Activated CD4-positive, alpha-beta memory T cell treated with anti-CD3 and anti-CD28 coated beads, Interleukin-2, amount 10 ng/mL, durations not matched to agents 7 days and 5 days (primary cell): ENCODE data around the gene SHCBP1L. TPM values are rescaled to one million over a fixed set of nuclear protein-coding genes. Genes with fewer than 3 reads are reported as not detected.
"Not testable (repeated sequence)": the region's sequence is repeated elsewhere in the genome, so short reads cannot be mapped to it uniquely, and the experiment has no call there.

Source experiments
- CTCF ChIA-PET: fragments of 350-600 bp; sonication (Branson Sonifier 250); formaldehyde crosslinking; loops from one replicate; lab custom pipeline; 2021; ENCODE audit warnings: antibody characterized with exemption, inconsistent platforms; lab: Charles Lee
- POLR2A ChIA-PET: fragments of 350-600 bp; sonication (Branson Sonifier 250); formaldehyde crosslinking; loops from one replicate; lab custom pipeline; 2021; ENCODE audit warnings: antibody characterized with exemption; lab: Charles Lee
- DNase-seq: peaks from one replicate; pipeline ENCODE4 v3.0.0-alpha.2; 2020
- H3K27ac Mint-ChIP-seq: one replicate; pipeline ENCODE4 v1.8.0; 2021; ENCODE audit warnings: mild to moderate bottlenecking, mixed read lengths
- H3K27me3 Mint-ChIP-seq: one replicate; pipeline ENCODE4 v1.8.0; 2021; ENCODE audit warnings: mixed read lengths
- H3K36me3 Mint-ChIP-seq: one replicate; pipeline ENCODE4 v1.8.0; 2021; ENCODE audit warnings: low read depth, mixed read lengths
- H3K4me1 Mint-ChIP-seq: one replicate; pipeline ENCODE4 v1.8.0; 2021; ENCODE audit warnings: mixed read lengths
- H3K4me3 Mint-ChIP-seq: one replicate; pipeline ENCODE4 v1.8.0; 2021; ENCODE audit warnings: mild to moderate bottlenecking, mixed read lengths
- H3K9me3 Mint-ChIP-seq: one replicate; pipeline ENCODE4 v1.8.0; 2021; ENCODE audit warnings: mixed read lengths
- total RNA-seq, 2 experiments: library from RNA; stranded (reverse); gene quantifications; one replicate each; pipeline ENCODE4 v1.2.3, GENCODE V29; 2021

SHCBP1L gene
- total RNA-seq, 2 experiments from 2014 or later = not detected

DNA sequence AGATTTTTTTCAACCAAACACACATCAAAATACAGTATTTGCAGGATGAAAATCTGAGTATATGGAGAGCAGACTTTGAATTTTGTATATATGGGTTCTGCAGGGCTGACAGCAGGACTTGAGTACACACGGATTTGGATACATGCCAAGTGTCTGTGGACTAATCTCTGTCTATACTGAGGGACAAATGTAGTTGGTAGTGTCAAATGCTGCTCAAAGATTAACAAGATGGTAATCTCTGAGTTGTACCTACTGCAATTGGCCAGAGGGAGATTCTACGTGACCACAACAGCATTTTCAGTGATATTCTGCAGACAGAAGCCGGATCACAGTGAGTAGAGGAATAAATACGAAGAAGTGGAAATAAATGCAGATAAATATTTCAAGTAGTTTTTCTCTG lies 43.4 kb downstream of the SHCBP1L start:
- no peak overlapping the region for H3K4me3 Mint-ChIP-seq
- H3K4me1 Mint-ChIP-seq = no peaks in the 10 kb centered on the region
- no peak for DNase-seq
- H3K9me3 Mint-ChIP-seq = peaks cover 2% of the 10 kb centered on the region
- H3K36me3 Mint-ChIP-seq = no peaks in the 10 kb centered on the region
- ChIA-PET POLR2A (no interaction called here), CTCF (no interaction called here)
- H3K27me3 Mint-ChIP-seq = peaks cover 5% of the 10 kb centered on the region
- no peak overlapping the region for H3K27ac Mint-ChIP-seq

GRCh38 chr1:182905321-182905720 lies 47.6 kb downstream of the SHCBP1L start:
- ChIA-PET POLR2A (no interaction called here), CTCF (no interaction called here)
- Mint-ChIP-seq H3K36me3 (no peaks in the 10 kb centered on the region), H3K27ac (no peak overlapping the region), H3K9me3 (no peaks in the 10 kb centered on the region), H3K27me3 (peaks cover 9% of the 10 kb centered on the region), H3K4me1 (no peaks in the 10 kb centered on the region), H3K4me3 (no peak overlapping the region)
- no peak for DNase-seq

GRCh38 chr1:182901946-182902345 lies 51.0 kb downstream of the SHCBP1L start:
- DNase-seq, H3K9me3 Mint-ChIP-seq, H3K27me3 Mint-ChIP-seq, H3K4me3 Mint-ChIP-seq, CTCF ChIA-PET, H3K27ac Mint-ChIP-seq, H3K36me3 Mint-ChIP-seq, POLR2A ChIA-PET, H3K4me1 Mint-ChIP-seq: not testable (repeated sequence)

GRCh38 chr1:182897696-182898095 lies 55.3 kb downstream of the SHCBP1L start:
- H3K27ac Mint-ChIP-seq = no peak overlapping the region
- no peak for DNase-seq
- H3K27me3 Mint-ChIP-seq = peaks cover 11% of the 10 kb centered on the region
- no peaks in the 10 kb centered on the region for H3K9me3 Mint-ChIP-seq
- ChIA-PET CTCF (no interaction called here), POLR2A (no interaction called here)
- peaks cover 3% of the 10 kb centered on the region for H3K36me3 Mint-ChIP-seq
- H3K4me1 Mint-ChIP-seq = no peaks in the 10 kb centered on the region
- no peak overlapping the region for H3K4me3 Mint-ChIP-seq

GRCh38 chr1:182890927-182891610 lies 61.9 kb downstream of the SHCBP1L start:
- Mint-ChIP-seq H3K4me3 (no peak overlapping the region), H3K27me3 (peaks cover 9% of the 10 kb centered on the region), H3K9me3 (peaks cover 4% of the 10 kb centered on the region), H3K36me3 (peaks cover 53% of the 10 kb centered on the region), H3K4me1 (peaks cover 25% of the 10 kb centered on the region), H3K27ac (no peak overlapping the region)
- no peak for DNase-seq
- CTCF ChIA-PET = no interaction called here
- POLR2A ChIA-PET = interaction anchor here (1.6 to 3.1 kb wide), 2 partner anchors 13 to 51 kb away, joined by 4 to 10 read pairs; no protein-coding TSS in a partner anchor

DNA sequence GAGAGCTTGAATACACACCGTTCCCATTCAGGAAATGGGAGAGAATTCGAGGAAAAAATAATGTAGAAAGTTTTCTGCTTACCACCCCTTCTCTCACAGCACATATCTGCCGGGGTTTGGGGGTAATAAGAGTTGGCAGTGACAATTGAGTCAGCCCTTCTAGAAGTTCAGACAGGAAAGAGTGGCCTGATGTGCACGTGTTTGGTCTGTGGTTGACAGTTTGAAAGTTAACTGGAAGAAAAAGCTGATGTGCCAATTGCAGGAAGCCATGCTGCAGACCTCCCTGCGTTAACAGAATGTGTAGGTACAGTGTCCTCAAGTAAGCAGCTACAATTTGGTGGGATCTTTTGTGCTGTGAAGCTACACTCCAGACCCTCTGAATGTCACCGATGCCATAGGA lies 63.0 kb downstream of the SHCBP1L start:
- Mint-ChIP-seq H3K4me1 (peaks cover 27% of the 10 kb centered on the region), H3K4me3 (no peak overlapping the region), H3K9me3 (peaks cover 4% of the 10 kb centered on the region), H3K27ac (peak overlapping the region; percentile 40), H3K27me3 (peaks cover 8% of the 10 kb centered on the region), H3K36me3 (peaks cover 63% of the 10 kb centered on the region)
- DNase-seq = peak; percentile 56
- POLR2A ChIA-PET = interaction anchor here (1.4 to 3.1 kb wide), 4 partner anchors 12 to 50 kb away, joined by 3 to 10 read pairs (median 4); no protein-coding TSS in a partner anchor
- CTCF ChIA-PET = no interaction called here

- Mint-ChIP-seq H3K27me3 (peaks cover 2% of the 10 kb centered on the region), H3K4me3 (no peak overlapping the region), H3K4me1 (peaks cover 28% of the 10 kb centered on the region), H3K36me3 (peaks cover 67% of the 10 kb centered on the region), H3K27ac (peak overlapping the region; percentile 12), H3K9me3 (peaks cover 4% of the 10 kb centered on the region)
- no peak for DNase-seq
- POLR2A ChIA-PET = interaction anchor here (1.2 to 3.1 kb wide), 5 partner anchors 13 to 49 kb away, joined by 3 to 10 read pairs (median 5); no protein-coding TSS in a partner anchor
- CTCF ChIA-PET = interaction anchor here (1.0 kb wide), 1 partner anchor 11 kb away, joined by 3 read pairs; no protein-coding TSS in a partner anchor
Measured at GRCh38 chr1:182888736-182889531, 64.0 kb downstream of the SHCBP1L start.

DNA sequence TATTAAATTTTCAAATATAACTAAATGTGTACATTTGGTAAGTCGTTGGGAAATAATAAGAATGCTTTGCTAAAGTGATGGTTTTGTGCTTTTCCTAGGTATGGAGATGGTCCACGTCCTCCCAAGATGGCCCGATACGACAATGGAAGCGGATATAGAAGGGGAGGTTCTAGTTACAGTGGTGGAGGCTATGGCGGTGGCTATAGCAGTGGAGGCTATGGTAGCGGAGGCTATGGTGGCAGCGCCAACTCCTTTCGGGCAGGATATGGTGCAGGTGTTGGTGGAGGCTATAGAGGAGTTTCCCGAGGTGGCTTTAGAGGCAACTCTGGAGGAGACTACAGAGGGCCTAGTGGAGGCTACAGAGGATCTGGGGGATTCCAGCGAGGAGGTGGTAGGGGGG lies 66.0 kb downstream of the SHCBP1L start:
- no peak for DNase-seq
- Mint-ChIP-seq H3K27me3 (no peaks in the 10 kb centered on the region), H3K4me1 (peaks cover 28% of the 10 kb centered on the region), H3K36me3 (peaks cover 82% of the 10 kb centered on the region), H3K27ac (no peak overlapping the region), H3K4me3 (no peak overlapping the region), H3K9me3 (peaks cover 4% of the 10 kb centered on the region)
- CTCF ChIA-PET = no interaction called here
- POLR2A ChIA-PET = no interaction called here

DNA sequence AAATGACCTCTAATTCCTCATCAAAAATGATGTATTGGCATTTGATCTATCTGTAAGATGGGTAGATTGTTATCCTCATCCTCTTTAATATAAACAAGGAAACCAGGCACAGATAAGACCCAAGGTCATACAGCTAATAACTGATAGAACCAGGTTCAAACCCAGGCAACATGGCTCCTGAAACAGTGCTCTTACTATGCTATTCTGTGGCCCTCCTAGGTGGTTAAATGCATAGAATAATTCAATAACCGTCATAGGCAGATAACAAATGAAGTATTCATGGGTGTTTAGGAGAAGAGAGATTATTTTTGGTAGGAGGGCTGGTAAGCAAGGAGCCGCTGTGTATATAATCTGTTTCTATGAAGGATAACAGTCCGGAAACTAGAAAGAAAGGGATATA lies 67.4 kb downstream of the SHCBP1L start:
- DNase-seq = no peak
- Mint-ChIP-seq H3K4me3 (no peak overlapping the region), H3K36me3 (peaks cover 90% of the 10 kb centered on the region), H3K4me1 (peaks cover 27% of the 10 kb centered on the region), H3K9me3 (peaks cover 4% of the 10 kb centered on the region), H3K27ac (no peak overlapping the region), H3K27me3 (no peaks in the 10 kb centered on the region)
- ChIA-PET CTCF (no interaction called here), POLR2A (no interaction called here)

GRCh38 chr1:182884872-182885271 lies 68.1 kb downstream of the SHCBP1L start:
- DNase-seq = no peak
- Mint-ChIP-seq H3K27me3 (no peaks in the 10 kb centered on the region), H3K4me1 (peaks cover 20% of the 10 kb centered on the region), H3K36me3 (peaks cover 90% of the 10 kb centered on the region), H3K4me3 (no peak overlapping the region), H3K27ac (no peak overlapping the region), H3K9me3 (peaks cover 2% of the 10 kb centered on the region)
- ChIA-PET CTCF (no interaction called here), POLR2A (no interaction called here)

DNA sequence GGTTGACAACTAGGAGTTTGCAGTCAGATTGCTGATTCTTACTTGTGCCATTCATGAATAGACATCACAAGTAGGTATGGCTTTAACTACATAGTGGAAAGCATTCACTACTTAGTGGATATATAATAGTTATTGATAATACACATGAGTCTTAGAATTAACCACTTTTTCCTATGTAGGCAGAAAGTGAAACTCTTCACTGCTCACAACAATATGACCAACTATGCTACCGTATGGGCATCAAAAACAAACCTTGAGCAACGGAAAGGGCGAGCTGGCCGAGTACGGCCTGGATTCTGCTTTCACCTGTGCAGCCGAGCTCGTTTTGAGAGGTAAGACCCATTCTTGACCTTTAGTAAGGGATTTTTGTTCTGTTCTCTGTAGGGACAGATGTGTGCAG lies 75.1 kb downstream of the SHCBP1L start:
- no peak for DNase-seq
- ChIA-PET POLR2A (interaction anchor here (1.4 kb wide), 1 partner anchor 12 kb away, joined by 4 read pairs; no protein-coding TSS in a partner anchor), CTCF (interaction anchor here (1.6 kb wide), 1 partner anchor 11 kb away, joined by 3 read pairs; no protein-coding TSS in a partner anchor)
- Mint-ChIP-seq H3K27me3 (no peaks in the 10 kb centered on the region), H3K9me3 (no peaks in the 10 kb centered on the region), H3K4me3 (no peak overlapping the region), H3K4me1 (peaks cover 13% of the 10 kb centered on the region), H3K27ac (no peak overlapping the region), H3K36me3 (peaks cover 97% of the 10 kb centered on the region)

DNA sequence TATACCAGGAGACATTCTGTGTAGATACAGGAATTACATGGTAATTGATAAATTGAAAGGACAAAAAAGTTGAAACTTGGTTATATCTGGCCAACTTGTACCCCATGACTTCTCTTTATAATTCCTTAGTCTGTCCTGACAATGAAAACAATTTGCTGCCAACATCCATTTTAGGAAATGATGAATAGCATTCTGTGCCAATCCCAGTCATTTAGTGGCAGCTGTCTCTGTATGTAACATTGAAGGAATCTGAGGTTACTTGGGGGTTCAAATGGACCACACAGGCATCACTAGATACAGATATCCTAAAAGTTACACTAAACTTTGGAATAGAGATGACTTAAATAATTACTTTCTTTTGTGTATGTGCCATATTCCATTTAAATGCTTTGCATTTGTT lies 75.6 kb downstream of the SHCBP1L start:
- DNase-seq = no peak
- Mint-ChIP-seq H3K27ac (no peak overlapping the region), H3K4me1 (peaks cover 13% of the 10 kb centered on the region), H3K9me3 (no peaks in the 10 kb centered on the region), H3K4me3 (no peak overlapping the region), H3K36me3 (peaks cover 97% of the 10 kb centered on the region), H3K27me3 (no peaks in the 10 kb centered on the region)
- ChIA-PET POLR2A (interaction anchor here (1.4 kb wide), 1 partner anchor 13 kb away, joined by 4 read pairs; no protein-coding TSS in a partner anchor), CTCF (interaction anchor here (1.6 kb wide), 1 partner anchor 11 kb away, joined by 3 read pairs; no protein-coding TSS in a partner anchor)

DNA sequence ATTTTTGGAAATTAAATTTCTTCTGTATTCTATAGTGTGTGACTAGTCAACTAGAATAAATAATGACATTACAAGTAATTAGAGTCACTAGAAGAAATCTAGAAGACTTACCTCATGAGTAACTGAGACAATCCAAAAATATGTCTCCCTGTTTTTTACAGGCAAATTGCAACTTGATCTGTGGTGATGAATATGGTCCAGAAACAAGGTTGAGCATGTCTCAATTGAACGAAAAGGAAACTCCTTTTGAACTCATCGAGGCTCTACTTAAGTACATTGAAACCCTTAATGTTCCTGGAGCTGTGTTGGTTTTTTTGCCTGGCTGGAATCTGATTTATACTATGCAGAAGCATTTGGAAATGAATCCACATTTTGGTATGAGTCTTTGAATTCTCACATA lies 77.1 kb downstream of the SHCBP1L start:
- Mint-ChIP-seq H3K9me3 (no peaks in the 10 kb centered on the region), H3K27ac (no peak overlapping the region), H3K4me3 (no peak overlapping the region), H3K27me3 (no peaks in the 10 kb centered on the region), H3K36me3 (peaks cover 96% of the 10 kb centered on the region), H3K4me1 (peaks cover 13% of the 10 kb centered on the region)
- CTCF ChIA-PET = no interaction called here
- POLR2A ChIA-PET = interaction anchor here (0.9 kb wide), 2 partner anchors 13 to 18 kb away, joined by 3 read pairs; no protein-coding TSS in a partner anchor
- DNase-seq = no peak
